ENCODE results near the gene AIFM2.
"Not testable (repeated sequence)": the region's sequence is repeated elsewhere in the genome, so short reads cannot be mapped to it uniquely, and the experiment has no call there.

DNA sequence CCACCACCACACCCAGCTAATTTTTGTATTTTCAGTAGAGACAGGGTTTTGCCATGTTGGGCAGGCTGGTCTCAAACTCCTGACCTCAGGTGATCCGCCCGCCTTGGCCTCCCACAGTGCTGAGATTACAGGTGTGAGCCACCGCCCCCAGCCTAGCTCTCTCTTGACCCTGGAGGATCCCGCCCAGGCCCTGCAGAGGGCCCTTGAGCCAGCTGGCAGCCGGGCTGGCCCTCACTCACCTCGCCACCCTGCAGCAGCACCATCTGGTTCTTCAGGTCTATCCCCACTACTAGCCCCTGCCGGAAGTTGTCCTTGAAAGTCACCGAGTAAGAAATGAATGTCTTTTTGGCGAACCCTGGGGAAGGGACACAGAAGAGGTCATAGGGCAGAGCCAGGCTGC is 9.5 kb downstream of the AIFM2 start:
- not testable (repeated sequence) for TF ChIP-seq EZH2 (IDR thresholded peaks at IDR 0.05); POLR2AphosphoS5 (IDR thresholded peaks at IDR 0.05; ENCODE audit: borderline replicate concordance, low read depth, low read length)
